ENCODE data around the gene ABCC10.
A peak's percentile ranks its signal among the peaks of the same experiment; 100 is the strongest.
"Not testable (repeated sequence)": the region's sequence is repeated elsewhere in the genome, so short reads cannot be mapped to it uniquely, and the experiment has no call there.

ABCC10 gene

GRCh38 chr6:43383021-43383667, 44.2 kb upstream of the ABCC10 start:
- H3K4me1 ChIP-seq (ENCODE audit: insufficient read depth, low read length, poor library complexity, severe bottlenecking), result peaks cover 5% of the 10 kb centered on the region

GRCh38 chr6:43386492-43386891, 40.8 kb upstream of the ABCC10 start:
- no peak overlapping the region for H3K4me3 ChIP-seq (ENCODE audit: low read length, poor library complexity, severe bottlenecking)
- no peaks in the 10 kb centered on the region for H3F3A ChIP-seq (ENCODE audit: low read depth)
- H3K9me2 ChIP-seq (replicated peaks; ENCODE audit: low read depth, low read length), result no peaks in the 10 kb centered on the region
- no peak overlapping the region for H3K4me2 ChIP-seq (ENCODE audit: low read depth, low read length, poor library complexity, severe bottlenecking)
- H4K20me1 ChIP-seq (ENCODE audit: insufficient read depth, low read length, poor library complexity, severe bottlenecking), result no peaks in the 10 kb centered on the region
- H3K9me3 ChIP-seq (ENCODE audit: insufficient read depth, low read depth, low read length), result no peaks in the 10 kb centered on the region
- peaks cover 53% of the 10 kb centered on the region for H3K27me3 ChIP-seq (ENCODE audit: insufficient read depth, low read length, poor library complexity, severe bottlenecking)
- no peaks in the 10 kb centered on the region for H3K79me2 ChIP-seq (ENCODE audit: insufficient read depth, low read length)
- TF ChIP-seq CTCF (conservative IDR thresholded peaks at IDR 0.05; ENCODE audit: low read length) (peak; percentile 59), EZH2phosphoT487 (IDR thresholded peaks at IDR 0.05; ENCODE audit: borderline replicate concordance) (no peak)
- H3K36me3 ChIP-seq (ENCODE audit: insufficient read depth, low read length), result no peaks in the 10 kb centered on the region
- H3K4me1 ChIP-seq (ENCODE audit: insufficient read depth, low read length, poor library complexity, severe bottlenecking), result peaks cover 25% of the 10 kb centered on the region
- no peak overlapping the region for H2AFZ ChIP-seq (ENCODE audit: low read length)
- H3K9ac ChIP-seq (ENCODE audit: low read depth, low read length, poor library complexity, severe bottlenecking), result no peak overlapping the region

More at GRCh38 chr6:43383021-43383667, 44.2 kb upstream of the ABCC10 start:
- Histone ChIP-seq H3K27me3 (ENCODE audit: insufficient read depth, low read length, poor library complexity, severe bottlenecking) (peaks cover 73% of the 10 kb centered on the region), H3K9me2 (replicated peaks; ENCODE audit: low read depth, low read length) (no peaks in the 10 kb centered on the region), H3K9ac (ENCODE audit: low read depth, low read length, poor library complexity, severe bottlenecking) (no peak overlapping the region), H3K79me2 (ENCODE audit: insufficient read depth, low read length) (no peaks in the 10 kb centered on the region), H4K20me1 (ENCODE audit: insufficient read depth, low read length, poor library complexity, severe bottlenecking) (no peaks in the 10 kb centered on the region), H3K4me3 (ENCODE audit: low read length, poor library complexity, severe bottlenecking) (no peak overlapping the region), H2AFZ (ENCODE audit: low read length) (no peak overlapping the region), H3K9me3 (ENCODE audit: insufficient read depth, low read depth, low read length) (no peaks in the 10 kb centered on the region), H3K4me2 (ENCODE audit: low read depth, low read length, poor library complexity, severe bottlenecking) (no peak overlapping the region), H3K36me3 (ENCODE audit: insufficient read depth, low read length) (no peaks in the 10 kb centered on the region), H3F3A (ENCODE audit: low read depth) (no peaks in the 10 kb centered on the region)
- TF ChIP-seq CTCF (conservative IDR thresholded peaks at IDR 0.05; ENCODE audit: low read length) (no peak), EZH2phosphoT487 (IDR thresholded peaks at IDR 0.05; ENCODE audit: borderline replicate concordance) (no peak)

- Histone ChIP-seq H4K20me1 (ENCODE audit: insufficient read depth, low read length, poor library complexity, severe bottlenecking) (no peaks in the 10 kb centered on the region), H3K79me2 (ENCODE audit: insufficient read depth, low read length) (no peaks in the 10 kb centered on the region)
Observed at GRCh38 chr6:43389730-43390295, 37.5 kb upstream of the ABCC10 start.

GRCh38 chr6:43390753-43391439, 36.4 kb upstream of the ABCC10 start:
- not testable (repeated sequence) for H3K9me3 ChIP-seq (ENCODE audit: insufficient read depth, low read depth, low read length); H3K9me2 ChIP-seq (replicated peaks; ENCODE audit: low read depth, low read length); H4K20me1 ChIP-seq (ENCODE audit: insufficient read depth, low read length, poor library complexity, severe bottlenecking); H3K36me3 ChIP-seq (ENCODE audit: insufficient read depth, low read length); H3K79me2 ChIP-seq (ENCODE audit: insufficient read depth, low read length); H3F3A ChIP-seq (ENCODE audit: low read depth)
- peaks cover 32% of the 10 kb centered on the region for H3K4me1 ChIP-seq (ENCODE audit: insufficient read depth, low read length, poor library complexity, severe bottlenecking)
- H3K4me3 ChIP-seq (ENCODE audit: low read length, poor library complexity, severe bottlenecking), result peak overlapping the region; percentile 69
- peak overlapping the region; percentile 77 for H3K4me2 ChIP-seq (ENCODE audit: low read depth, low read length, poor library complexity, severe bottlenecking)
- peak overlapping the region; percentile 56 for H2AFZ ChIP-seq (ENCODE audit: low read length)
- peaks cover 38% of the 10 kb centered on the region for H3K27me3 ChIP-seq (ENCODE audit: insufficient read depth, low read length, poor library complexity, severe bottlenecking)
- peak overlapping the region; percentile 64 for H3K9ac ChIP-seq (ENCODE audit: low read depth, low read length, poor library complexity, severe bottlenecking)

More at GRCh38 chr6:43389730-43390295, 37.5 kb upstream of the ABCC10 start:
- H3K9me2 ChIP-seq (replicated peaks; ENCODE audit: low read depth, low read length), result no peaks in the 10 kb centered on the region
- peak overlapping the region; percentile 69 for H3K4me3 ChIP-seq (ENCODE audit: low read length, poor library complexity, severe bottlenecking)
- H2AFZ ChIP-seq (ENCODE audit: low read length), result no peak overlapping the region
- H3K4me1 ChIP-seq (ENCODE audit: insufficient read depth, low read length, poor library complexity, severe bottlenecking), result peaks cover 32% of the 10 kb centered on the region
- H3F3A ChIP-seq (ENCODE audit: low read depth), result no peaks in the 10 kb centered on the region
- no peaks in the 10 kb centered on the region for H3K36me3 ChIP-seq (ENCODE audit: insufficient read depth, low read length)
- H3K9ac ChIP-seq (ENCODE audit: low read depth, low read length, poor library complexity, severe bottlenecking), result peak overlapping the region; percentile 64
- peaks cover 49% of the 10 kb centered on the region for H3K27me3 ChIP-seq (ENCODE audit: insufficient read depth, low read length, poor library complexity, severe bottlenecking)
- TF ChIP-seq CTCF (conservative IDR thresholded peaks at IDR 0.05; ENCODE audit: low read length), result no peak
- no peak for TF ChIP-seq EZH2phosphoT487 (IDR thresholded peaks at IDR 0.05; ENCODE audit: borderline replicate concordance)
- H3K9me3 ChIP-seq (ENCODE audit: insufficient read depth, low read depth, low read length), result no peaks in the 10 kb centered on the region
- peak overlapping the region; percentile 77 for H3K4me2 ChIP-seq (ENCODE audit: low read depth, low read length, poor library complexity, severe bottlenecking)
